ENCODE data around the gene RANBP10. TPM values are rescaled to one million over a fixed set of nuclear protein-coding genes. Genes with fewer than 3 reads are reported as not detected.

Gene RANBP10
- total and polyA plus RNA-seq, 2 of the 8 experiments (the other 6 are each of a cell fraction or from before 2014, with no cell fraction given): 14.2 to 16.8 TPM

DNA sequence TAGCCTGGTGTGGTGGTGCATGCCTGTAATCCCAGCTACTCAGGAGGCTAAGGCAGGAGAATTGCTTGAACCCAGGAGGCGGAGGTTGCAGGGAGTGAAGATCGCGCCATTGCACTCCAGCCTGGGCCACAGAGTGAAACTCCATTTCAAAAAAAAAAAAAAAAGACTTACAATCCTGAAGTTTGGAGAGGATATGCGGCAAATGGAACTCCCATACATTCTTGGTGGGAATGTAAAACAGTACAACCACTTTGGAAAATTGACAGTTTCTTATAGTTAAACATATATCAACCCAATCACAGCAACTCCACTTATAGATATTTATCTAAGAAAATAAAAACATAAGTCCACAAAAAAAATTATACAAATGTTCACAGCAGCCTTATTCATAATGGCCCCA is 99.2 kb downstream of the RANBP10 start:
- Histone ChIP-seq H3K79me1 (ENCODE audit: low read depth, low read length) (peaks cover 7% of the 10 kb centered on the region), H3K79me2 (ENCODE audit: control insufficient read depth in 1 of 2, insufficient read depth in 2 of 2, low read length in 2 of 2) (peaks cover 0 to 59% of the 10 kb centered on the region in 2 experiments; a peak in 2 of 4 replicates), H4K91ac (replicated peaks; ENCODE audit: insufficient read length, low read length) (no peak overlapping the region), H3K27ac (ENCODE audit: low read depth, low read length) (no peak overlapping the region), H3K23me2 (ENCODE audit: low read depth, low read length) (no peaks in the 10 kb centered on the region), H3K4me2 (ENCODE audit: insufficient read depth in 1 of 2, low read depth in 2 of 2, low read length in 2 of 2) (no peak overlapping the region), H3K9ac (replicated peaks in 1 of 4; ENCODE audit: extremely low read depth in 1 of 4, low read depth in 3 of 4, low read length in 3 of 4) (no peak overlapping the region), H3K4ac (replicated peaks; ENCODE audit: insufficient read length, low read depth, low read length) (no peak overlapping the region), H4K20me1 (replicated peaks in 1 of 2; ENCODE audit: control insufficient read depth in 1 of 2, insufficient read depth in 2 of 2, low read length in 2 of 2) (peaks cover 0 to 2% of the 10 kb centered on the region in 2 experiments), H2BK15ac (ENCODE audit: low read length) (no peak overlapping the region), H3K56ac (replicated peaks; ENCODE audit: insufficient read length, low read depth, low read length) (no peak overlapping the region), H2AK5ac (ENCODE audit: low read depth, low read length) (no peak overlapping the region), H3K4me1 (replicated peaks in 1 of 4; ENCODE audit: control insufficient read depth in 3 of 4, insufficient read depth in 4 of 4, low read length in 3 of 4) (peaks cover 0 to 7% (median 3%) of the 10 kb centered on the region in 4 experiments; a peak in 2 of 7 replicates), H3K4me3 (ENCODE audit: extremely low read depth in 1 of 4, insufficient read depth in 2 of 4, low read depth in 3 of 4, low read length in 4 of 4) (no peak overlapping the region), H3K36me3 (ENCODE audit: control insufficient read depth in 2 of 4, insufficient read depth in 4 of 4, low read length in 3 of 4) (no peaks in the 10 kb centered on the region; a peak in 1 of 8 replicates), H3K23ac (ENCODE audit: insufficient read length) (no peak overlapping the region), H2BK120ac (replicated peaks; ENCODE audit: low read depth, low read length) (no peak overlapping the region), H4K8ac (ENCODE audit: extremely low read depth, insufficient read depth, low read length) (no peak overlapping the region), H2BK12ac (ENCODE audit: low read depth, low read length) (no peak overlapping the region), H2BK5ac (ENCODE audit: low read depth, low read length) (no peak overlapping the region), H2BK20ac (ENCODE audit: low read length) (no peak overlapping the region), H3K9me3 (ENCODE audit: insufficient read depth in 2 of 2, low read depth in 1 of 2, low read length in 1 of 2) (no peaks in the 10 kb centered on the region), H4K5ac (ENCODE audit: insufficient read length, low read depth, low read length) (no peak overlapping the region), H3K27me3 (replicated peaks in 1 of 4; ENCODE audit: control insufficient read depth in 3 of 4, extremely low read depth in 1 of 4, insufficient read depth in 3 of 4, low read length in 3 of 4) (no peaks in the 10 kb centered on the region), H2AFZ (ENCODE audit: low read length) (no peak overlapping the region), H3K18ac (ENCODE audit: extremely low read depth, low read length) (no peak overlapping the region), H3K14ac (ENCODE audit: insufficient read length) (no peak overlapping the region)
- 91% methylated on average over 4 of the region's 4 CpGs; no CpG with 5 or more reads in 1 of the 2 experiments for WGBS, 2 experiments (ENCODE audit: extremely low coverage in 1 of 2, insufficient coverage in 1 of 2, insufficient read length in 1 of 2, insufficient replicate concordance in 2 of 2, low coverage in 1 of 2, low lambda C conversion rate in 2 of 2, missing lambda C conversion rate in 1 of 2)
- TF ChIP-seq SP1 (IDR thresholded peaks at IDR 0.05; ENCODE audit: low read depth, low read length): no peak
- no peak for TF ChIP-seq TAF1 (IDR thresholded peaks at IDR 0.05; ENCODE audit: low read depth, low read length)
- TF ChIP-seq SUZ12 (IDR thresholded peaks at IDR 0.05; ENCODE audit: low read length): no peak
- TF ChIP-seq, protein P1, sequence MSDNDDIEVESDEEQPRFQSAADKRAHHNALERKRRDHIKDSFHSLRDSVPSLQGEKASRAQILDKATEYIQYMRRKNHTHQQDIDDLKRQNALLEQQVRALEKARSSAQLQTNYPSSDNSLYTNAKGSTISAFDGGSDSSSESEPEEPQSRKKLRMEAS (IDR thresholded peaks at IDR 0.05): no peak
- FAIRE-seq: no peak
- ChIA-PET POLR2A (ENCODE audit: partially characterized antibody) (interaction anchor here (2.4 kb wide), 1 partner anchor 10 kb away, joined by 8 read pairs; no protein-coding TSS in a partner anchor), CTCF (ENCODE audit: partially characterized antibody) (no interaction called here)
- no peak for DNase-seq (ENCODE audit: low read depth in 1 of 2, low spot score in 2 of 2)
